Measurements from ENCODE around the gene LRRC8C.

LRRC8C gene

GRCh38 chr1:89735479-89735878, 102.6 kb downstream of the LRRC8C start:
- POLR2A ChIA-PET = no interaction called here
- CTCF ChIA-PET = interaction anchor here (1.8 kb wide), 1 partner anchor 16 kb away, joined by 6 read pairs; no protein-coding TSS in a partner anchor
- DNase-seq (ENCODE audit: extremely low spot score) = no peak
- no peak for TF ChIP-seq CTCF (IDR thresholded peaks at IDR 0.05; ENCODE audit: control extremely low read depth, extremely low read depth, low read depth, missing control alignments)

GRCh38 chr1:89736937-89737733, 104.2 kb downstream of the LRRC8C start:
- CTCF ChIA-PET = interaction anchor here (1.3 to 1.8 kb wide), 2 partner anchors 18 to 27 kb away, joined by 3 to 6 read pairs; no protein-coding TSS in a partner anchor
- TF ChIP-seq CTCF (IDR thresholded peaks at IDR 0.05; ENCODE audit: control extremely low read depth, extremely low read depth, low read depth, missing control alignments) = no peak
- POLR2A ChIA-PET = no interaction called here
- DNase-seq (ENCODE audit: extremely low spot score) = no peak

- DNase-seq (ENCODE audit: extremely low spot score) = no peak
- ChIA-PET POLR2A (no interaction called here), CTCF (interaction anchor here (1.3 kb wide), 1 partner anchor 26 kb away, joined by 3 read pairs; no protein-coding TSS in a partner anchor)
- no peak for TF ChIP-seq CTCF (IDR thresholded peaks at IDR 0.05; ENCODE audit: control extremely low read depth, extremely low read depth, low read depth, missing control alignments)
These were observed 105.1 kb downstream of the LRRC8C start for GRCh38 chr1:89737985-89738510.

- DNase-seq (ENCODE audit: extremely low spot score) = peak; percentile 32
- TF ChIP-seq CTCF (IDR thresholded peaks at IDR 0.05; ENCODE audit: control extremely low read depth, extremely low read depth, low read depth, missing control alignments) = no peak
- CTCF ChIA-PET = interaction anchor here (1.3 to 3.5 kb wide), 2 partner anchors 9 to 23 kb away, joined by 3 to 23 read pairs; no protein-coding TSS in a partner anchor
- POLR2A ChIA-PET = no interaction called here
These were observed 106.3 kb downstream of the LRRC8C start for GRCh38 chr1:89739013-89739843.

GRCh38 chr1:89739844-89740216, 106.9 kb downstream of the LRRC8C start:
- POLR2A ChIA-PET = no interaction called here
- CTCF ChIA-PET = interaction anchor here (0.8 to 3.5 kb wide), 5 partner anchors 10 to 110 kb away, joined by 3 to 23 read pairs (median 3); no protein-coding TSS in a partner anchor
- no peak for DNase-seq (ENCODE audit: extremely low spot score)
- no peak for TF ChIP-seq CTCF (IDR thresholded peaks at IDR 0.05; ENCODE audit: control extremely low read depth, extremely low read depth, low read depth, missing control alignments)

GRCh38 chr1:89743788-89744187, 110.9 kb downstream of the LRRC8C start:
- no peak for TF ChIP-seq CTCF (IDR thresholded peaks at IDR 0.05; ENCODE audit: control extremely low read depth, extremely low read depth, low read depth, missing control alignments)
- POLR2A ChIA-PET = no interaction called here
- DNase-seq (ENCODE audit: extremely low spot score) = no peak
- CTCF ChIA-PET = interaction anchor here (1.0 to 1.3 kb wide), 3 partner anchors 15 to 259 kb away, joined by 3 read pairs; no protein-coding TSS in a partner anchor

All from GM10248 (cell line).